ENCODE data around the gene BFSP2.

The BFSP2 gene

GRCh38 chr3:133400006-133400515, at the start of gene BFSP2:
TSS of gene BFSP2 (plus strand) at chr3:133400056. CDS start at chr3:133400084, 28 bp downstream.
- TF ChIP-seq ZFX (IDR thresholded peaks at IDR 0.05) (no peak), CTCF (conservative IDR thresholded peaks at IDR 0.05) (no peak)
- no peak within 1 kb of the TSS for H3K27ac ChIP-seq

- TF ChIP-seq CTCF (conservative IDR thresholded peaks at IDR 0.05) (no peak), ZFX (IDR thresholded peaks at IDR 0.05) (no peak)
- H3K27ac ChIP-seq: no peak overlapping the region
Observed at GRCh38 chr3:133354721-133355120, 45.1 kb upstream of the BFSP2 start.

- TF ChIP-seq ZFX (IDR thresholded peaks at IDR 0.05) (no peak), CTCF (conservative IDR thresholded peaks at IDR 0.05) (no peak)
- H3K27ac ChIP-seq: no peak overlapping the region
Observed at GRCh38 chr3:133360476-133360875, 39.4 kb upstream of the BFSP2 start.

- no peak overlapping the region for H3K27ac ChIP-seq
- TF ChIP-seq ZFX (IDR thresholded peaks at IDR 0.05) (no peak), CTCF (conservative IDR thresholded peaks at IDR 0.05) (no peak)
Observed at GRCh38 chr3:133361011-133361410, 38.8 kb upstream of the BFSP2 start.

- TF ChIP-seq ZFX (IDR thresholded peaks at IDR 0.05): no peak
- no peak for TF ChIP-seq CTCF (conservative IDR thresholded peaks at IDR 0.05)
- H3K27ac ChIP-seq: no peak overlapping the region
Observed at GRCh38 chr3:133361435-133361834, 38.4 kb upstream of the BFSP2 start.

GRCh38 chr3:133362539-133362938, 37.3 kb upstream of the BFSP2 start:
- no peak for TF ChIP-seq CTCF (conservative IDR thresholded peaks at IDR 0.05)
- TF ChIP-seq ZFX (IDR thresholded peaks at IDR 0.05): no peak

GRCh38 chr3:133364704-133365103, 35.2 kb upstream of the BFSP2 start:
- no peak overlapping the region for H3K27ac ChIP-seq
- TF ChIP-seq ZFX (IDR thresholded peaks at IDR 0.05) (no peak), CTCF (conservative IDR thresholded peaks at IDR 0.05) (no peak)

More at GRCh38 chr3:133362539-133362938, 37.3 kb upstream of the BFSP2 start:
- no peak overlapping the region for H3K27ac ChIP-seq
